Muscle of arm (tissue), 14 donors: ENCODE data around the gene CNTN2. TPM values are rescaled to one million over a fixed set of nuclear protein-coding genes. Genes with fewer than 3 reads are reported as not detected.

Experiments
- DNase-seq: peaks from one replicate; pipeline ENCODE4 v3.0.0-alpha.2; 2013
- long read RNA-seq, 11 donors: transcript quantifications; one replicate each; lab custom pipeline, GENCODE V29; 2026
- polyA plus RNA-seq, 12 donors: library from polyadenylated mRNA; unstranded; fragments of 120-200 nt; gene quantifications; one replicate each; pipeline ENCODE4 v1.2.1, GENCODE V29; 2013; ENCODE audit not compliant: insufficient read length in 12 of 12

The CNTN2 gene, protein sequence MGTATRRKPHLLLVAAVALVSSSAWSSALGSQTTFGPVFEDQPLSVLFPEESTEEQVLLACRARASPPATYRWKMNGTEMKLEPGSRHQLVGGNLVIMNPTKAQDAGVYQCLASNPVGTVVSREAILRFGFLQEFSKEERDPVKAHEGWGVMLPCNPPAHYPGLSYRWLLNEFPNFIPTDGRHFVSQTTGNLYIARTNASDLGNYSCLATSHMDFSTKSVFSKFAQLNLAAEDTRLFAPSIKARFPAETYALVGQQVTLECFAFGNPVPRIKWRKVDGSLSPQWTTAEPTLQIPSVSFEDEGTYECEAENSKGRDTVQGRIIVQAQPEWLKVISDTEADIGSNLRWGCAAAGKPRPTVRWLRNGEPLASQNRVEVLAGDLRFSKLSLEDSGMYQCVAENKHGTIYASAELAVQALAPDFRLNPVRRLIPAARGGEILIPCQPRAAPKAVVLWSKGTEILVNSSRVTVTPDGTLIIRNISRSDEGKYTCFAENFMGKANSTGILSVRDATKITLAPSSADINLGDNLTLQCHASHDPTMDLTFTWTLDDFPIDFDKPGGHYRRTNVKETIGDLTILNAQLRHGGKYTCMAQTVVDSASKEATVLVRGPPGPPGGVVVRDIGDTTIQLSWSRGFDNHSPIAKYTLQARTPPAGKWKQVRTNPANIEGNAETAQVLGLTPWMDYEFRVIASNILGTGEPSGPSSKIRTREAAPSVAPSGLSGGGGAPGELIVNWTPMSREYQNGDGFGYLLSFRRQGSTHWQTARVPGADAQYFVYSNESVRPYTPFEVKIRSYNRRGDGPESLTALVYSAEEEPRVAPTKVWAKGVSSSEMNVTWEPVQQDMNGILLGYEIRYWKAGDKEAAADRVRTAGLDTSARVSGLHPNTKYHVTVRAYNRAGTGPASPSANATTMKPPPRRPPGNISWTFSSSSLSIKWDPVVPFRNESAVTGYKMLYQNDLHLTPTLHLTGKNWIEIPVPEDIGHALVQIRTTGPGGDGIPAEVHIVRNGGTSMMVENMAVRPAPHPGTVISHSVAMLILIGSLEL
- polyA plus RNA-seq = 1 to 10 TPM in 2 of 12 donors, under 1 TPM in 8, not detected in 2; 0.57 to 3.8 (median 0.68) TPM
- long read RNA-seq, donor 1 = 0 reads
- long read RNA-seq, donor 2 = 0 reads
- long read RNA-seq, donor 3 = 0 reads
- long read RNA-seq, donor 4, partial matches to known transcripts = 0 of 1 reads
- long read RNA-seq, donor 4, other reads (novel, unspliced or antisense) = 0 of 1 reads
- long read RNA-seq, donor 5 = 0 reads
- long read RNA-seq, donor 6 = 0 reads
- long read RNA-seq, donor 7 = 0 reads
- long read RNA-seq, donor 8 = 0 reads
- long read RNA-seq, donor 9 = 0 reads
- long read RNA-seq, donor 10 = 0 reads
- long read RNA-seq, donor 11 = 0 reads

DNA sequence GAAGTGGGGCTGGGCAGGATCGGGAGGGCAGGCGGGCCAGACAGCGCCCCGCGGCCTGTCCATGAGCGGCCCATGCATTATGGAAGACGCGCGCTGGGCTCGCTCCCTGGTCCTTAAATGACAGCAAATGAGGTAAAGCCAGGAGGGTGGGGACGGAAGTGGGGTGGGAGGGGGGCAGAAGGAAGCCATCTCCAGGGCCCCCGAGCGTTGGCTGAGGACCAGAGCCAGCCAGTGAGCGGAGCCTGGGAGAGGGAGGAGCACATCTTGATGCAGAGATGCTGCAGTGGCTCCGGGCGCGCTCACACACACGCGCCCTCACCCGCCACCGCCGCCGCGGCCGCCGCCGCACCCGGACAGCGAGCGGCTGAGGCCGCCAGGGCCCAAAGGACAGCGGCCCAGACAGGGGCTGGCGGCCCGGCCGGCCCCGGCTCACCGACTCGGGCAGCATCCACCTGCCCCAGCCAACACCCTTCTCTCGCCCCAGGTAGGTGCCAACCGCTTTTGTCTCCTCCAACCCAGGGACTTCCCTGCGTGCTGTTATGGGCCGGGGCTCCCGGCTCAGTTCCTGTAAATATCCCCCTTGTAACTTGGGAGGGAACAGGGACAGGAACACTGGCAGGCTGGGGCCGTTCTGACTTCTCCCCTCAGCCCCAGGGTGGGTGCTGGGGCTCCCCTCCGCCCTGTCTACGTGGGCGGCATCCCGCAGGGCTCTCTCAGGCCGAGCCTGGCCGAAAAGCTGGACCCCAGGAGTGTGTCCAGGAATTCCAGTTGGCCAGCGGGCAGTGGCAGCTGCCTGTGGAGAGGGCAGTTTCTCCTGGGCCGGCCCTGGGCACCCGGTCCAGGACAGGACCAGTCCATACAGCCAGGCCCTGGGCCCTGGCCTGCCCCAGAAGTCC, at the start of gene CNTN2:
Gene CNTN2, plus strand, starts transcription at position 302 of the 896 bp plus-strand sequence. CDS start 9,974 bp downstream, outside the sequence.
- no peak for DNase-seq

DNA sequence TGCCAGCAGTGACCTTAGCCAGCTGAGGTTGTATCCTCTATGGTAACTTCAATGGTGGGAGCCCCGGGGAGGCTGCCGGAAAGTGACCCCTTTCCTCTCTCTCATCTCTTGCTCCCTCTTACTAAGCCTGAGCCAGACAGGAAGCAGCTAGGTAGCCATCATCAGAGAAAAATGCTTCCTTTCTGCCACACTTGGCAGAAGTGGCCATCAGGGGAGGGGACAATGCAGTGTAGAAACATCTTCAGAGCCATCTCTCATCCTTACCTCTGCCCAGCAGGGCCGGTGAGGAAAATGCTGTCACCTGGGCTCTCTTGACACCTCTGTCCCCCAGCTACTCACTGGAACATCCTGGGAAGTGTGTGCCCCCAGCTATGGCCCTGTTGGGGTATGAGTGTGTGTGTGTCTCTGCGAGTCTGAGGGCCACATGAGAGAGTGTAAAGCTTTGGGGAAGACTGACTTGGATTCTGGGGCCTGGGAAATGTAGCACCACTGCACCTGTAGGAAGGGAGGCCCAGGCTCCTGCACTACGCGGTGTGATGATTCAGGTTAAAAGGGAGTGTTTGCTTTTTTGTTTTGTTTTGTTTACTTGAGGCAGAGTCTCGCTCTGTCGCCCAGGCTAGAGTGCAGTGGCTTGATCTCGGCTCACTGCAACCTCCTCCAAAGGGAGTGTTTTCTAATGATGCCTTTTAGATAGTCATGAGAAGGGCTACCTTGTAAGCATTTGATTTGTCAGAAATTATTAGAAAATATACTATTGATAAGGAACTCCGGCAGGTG, 48.7 kb upstream of the CNTN2 start:
- DNase-seq = no peak

DNA sequence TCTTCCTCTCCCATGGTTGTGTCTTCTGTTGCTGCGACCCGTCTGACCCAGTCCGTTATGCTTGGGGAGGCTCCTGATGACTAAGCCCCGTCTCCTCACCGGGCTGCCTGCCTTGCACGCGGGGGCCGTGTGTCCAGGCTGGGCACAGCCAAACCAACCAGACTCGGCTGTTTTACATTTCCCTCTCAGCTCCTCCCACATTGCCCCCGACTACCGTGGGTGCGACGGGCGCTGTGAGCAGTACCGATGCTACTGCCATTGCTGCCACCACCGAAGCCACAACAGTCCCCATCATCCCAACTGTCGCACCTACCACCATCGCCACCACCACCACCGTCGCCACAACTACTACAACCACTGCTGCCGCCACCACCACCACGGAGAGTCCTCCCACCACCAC, 46.0 kb upstream of the CNTN2 start:
- DNase-seq = no peak

DNA sequence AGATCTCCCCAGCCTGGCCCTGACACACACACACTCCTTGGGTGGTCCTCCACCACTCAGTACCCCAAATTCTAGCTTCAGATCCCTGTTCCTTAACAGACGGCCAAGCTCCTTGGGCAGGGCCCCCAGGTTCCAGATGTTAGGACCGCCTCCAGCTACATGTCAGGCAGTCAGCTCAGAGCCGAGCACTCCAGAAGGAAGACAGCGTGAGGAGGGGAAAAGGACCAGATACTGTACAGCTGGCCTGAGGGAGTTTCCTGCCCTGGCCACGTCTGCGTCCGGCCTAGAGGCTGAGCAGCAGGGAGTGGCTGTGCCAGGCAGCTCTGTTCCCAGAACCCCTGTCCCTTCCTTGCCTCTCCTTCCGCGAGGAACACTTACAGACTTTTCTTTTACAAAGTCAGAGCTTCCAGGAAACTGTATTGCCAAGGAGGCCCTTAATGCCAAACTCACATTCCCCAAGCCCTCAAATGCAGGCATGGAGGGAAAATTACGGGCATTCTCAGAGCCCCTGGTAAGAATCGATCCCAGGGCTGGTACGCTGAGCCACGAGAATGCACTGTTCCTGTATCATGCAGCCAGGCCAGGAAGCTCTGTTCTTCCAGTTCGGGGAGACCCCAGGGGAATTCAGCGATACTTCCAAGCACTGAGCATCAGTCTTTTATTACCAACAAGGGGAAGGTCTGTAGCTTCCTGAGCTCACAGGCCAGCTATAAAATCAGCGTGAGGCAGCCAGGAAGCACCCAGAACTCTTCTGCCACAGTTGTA, 45.2 kb upstream of the CNTN2 start:
- peak; percentile 57 for DNase-seq

DNA sequence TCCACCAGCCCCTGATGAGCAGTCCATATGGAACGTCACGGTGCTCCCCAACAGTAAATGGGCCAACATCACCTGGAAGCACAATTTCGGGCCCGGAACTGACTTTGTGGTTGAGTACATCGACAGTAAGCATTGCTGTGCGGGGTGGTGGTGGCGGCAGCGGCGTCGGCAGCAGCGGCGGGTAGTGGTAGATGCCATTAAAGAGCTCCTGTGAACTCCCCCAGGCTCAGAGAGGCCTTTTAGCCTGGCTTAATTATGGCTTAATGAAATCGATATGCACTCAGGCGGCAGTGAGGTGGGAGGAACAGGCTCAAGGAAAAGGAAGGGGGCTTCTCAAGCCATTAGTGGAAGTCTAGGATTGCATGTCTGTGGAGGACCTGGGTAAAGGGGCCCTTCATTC, 41.9 kb upstream of the CNTN2 start:
- no peak for DNase-seq

DNA sequence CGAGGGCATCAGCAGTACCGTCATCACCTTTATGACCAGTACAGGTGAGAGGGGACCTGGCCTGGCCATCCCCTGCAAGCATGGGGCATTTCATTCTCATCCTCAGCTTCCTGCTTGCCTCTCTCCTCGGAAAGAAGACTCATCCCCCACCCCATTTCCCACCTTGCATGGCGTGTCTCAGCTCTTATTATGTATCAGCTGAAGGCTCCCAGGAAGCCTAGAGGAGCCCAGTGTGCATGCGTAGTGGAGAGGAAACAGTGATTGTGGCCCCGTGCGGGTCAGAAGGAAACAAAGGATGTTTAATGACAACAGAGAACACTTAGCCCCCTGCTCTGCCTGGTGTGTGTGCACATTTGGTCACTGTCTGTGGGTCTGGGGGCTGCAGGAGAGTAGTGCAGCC, 40.3 kb upstream of the CNTN2 start:
- DNase-seq = no peak

DNA sequence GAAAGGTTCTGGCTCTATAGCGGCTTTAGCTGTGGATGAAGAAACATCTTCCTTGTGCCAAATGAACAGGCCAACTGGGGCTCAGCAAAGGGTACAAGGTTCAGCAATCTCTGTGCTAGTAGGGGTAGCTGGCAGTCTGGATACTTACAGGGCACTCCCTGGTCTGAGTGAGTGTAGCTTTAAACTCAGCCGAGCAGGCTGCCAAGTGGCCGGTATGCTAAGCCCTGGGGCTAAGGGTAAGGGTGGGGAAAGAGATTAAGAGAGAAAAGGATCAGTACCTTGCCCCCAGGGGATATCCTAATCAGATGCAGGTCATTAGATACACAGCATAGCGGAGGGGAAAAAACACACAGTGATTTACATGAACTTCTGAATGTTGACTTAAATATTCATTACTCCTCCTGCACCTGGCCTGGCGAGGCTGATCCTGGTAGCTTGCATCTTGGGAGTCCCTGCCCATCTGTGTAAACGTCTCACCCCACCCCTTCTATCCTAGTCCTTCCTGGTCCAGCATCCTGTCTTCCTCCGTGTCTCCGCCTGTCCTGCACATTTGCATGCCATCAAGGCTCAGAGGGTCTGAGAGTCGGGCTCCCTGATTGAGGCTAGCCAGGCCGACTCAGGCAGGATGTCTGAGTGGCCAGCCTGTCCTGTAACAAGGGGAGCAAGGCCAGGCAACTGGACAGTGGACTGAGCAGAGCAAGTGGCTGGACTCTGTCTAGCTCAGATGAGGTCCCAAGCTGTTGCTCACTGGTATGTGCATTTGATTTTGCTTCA, 39.5 kb upstream of the CNTN2 start:
- DNase-seq = no peak

DNA sequence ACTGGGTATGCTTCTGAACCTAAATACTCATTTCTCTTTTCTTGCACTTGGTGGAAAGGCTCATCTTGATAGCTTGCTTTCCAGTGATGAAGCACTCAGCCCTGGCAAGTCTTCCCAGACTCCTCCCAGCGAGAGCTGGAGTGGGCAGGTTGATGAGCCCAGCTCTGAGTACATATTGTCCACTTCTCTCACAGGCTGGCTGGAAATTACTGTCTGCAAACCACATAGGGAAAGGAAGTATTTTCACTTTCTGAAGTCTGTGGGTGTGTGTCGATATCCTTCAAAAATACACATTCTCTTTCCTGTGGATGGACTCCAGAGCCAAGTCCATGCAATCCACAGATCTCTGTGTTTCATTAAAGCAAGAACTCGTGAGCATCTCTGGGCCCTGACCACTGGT, 38.7 kb upstream of the CNTN2 start:
- DNase-seq = no peak

DNA sequence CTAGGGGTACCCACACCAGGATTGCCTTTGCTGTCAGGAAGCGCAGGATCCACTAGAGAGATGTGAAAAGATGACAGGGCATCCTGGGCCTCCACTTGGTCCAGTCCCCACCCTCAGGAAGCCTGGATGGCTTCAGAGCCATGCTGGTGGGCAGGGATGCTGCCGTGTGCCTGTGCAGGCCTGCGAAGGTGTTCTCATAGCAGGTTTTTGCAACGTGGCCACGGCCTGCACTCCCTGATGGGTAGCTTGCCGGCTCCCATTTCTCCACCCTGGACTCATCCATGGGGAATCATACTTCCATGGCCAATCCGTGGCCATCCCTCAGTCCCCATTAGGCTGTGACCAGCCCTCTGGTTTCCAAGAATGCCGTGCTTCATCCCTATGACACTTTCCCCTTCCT, 34.1 kb upstream of the CNTN2 start:
- no peak for DNase-seq

DNA sequence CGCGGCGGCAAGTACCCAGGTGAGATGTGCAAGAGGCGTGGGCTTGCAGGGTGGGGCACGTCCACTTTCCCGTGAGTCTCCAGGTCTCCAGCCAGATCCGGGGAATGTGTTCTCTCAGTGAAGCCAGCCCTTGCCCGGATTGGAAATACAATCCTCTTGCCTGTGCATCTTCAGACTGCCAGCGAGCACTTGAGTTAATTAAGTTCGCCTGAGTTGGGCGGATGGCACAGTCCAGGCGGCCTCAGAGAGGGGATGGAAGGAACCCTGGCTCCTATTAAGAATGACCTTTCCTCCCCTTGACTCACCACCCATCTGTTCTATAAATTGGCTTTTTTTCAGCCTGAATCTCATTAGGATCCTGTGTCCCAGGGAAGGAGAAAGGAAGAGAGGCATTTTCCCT, 33.3 kb upstream of the CNTN2 start:
- DNase-seq = no peak

DNA sequence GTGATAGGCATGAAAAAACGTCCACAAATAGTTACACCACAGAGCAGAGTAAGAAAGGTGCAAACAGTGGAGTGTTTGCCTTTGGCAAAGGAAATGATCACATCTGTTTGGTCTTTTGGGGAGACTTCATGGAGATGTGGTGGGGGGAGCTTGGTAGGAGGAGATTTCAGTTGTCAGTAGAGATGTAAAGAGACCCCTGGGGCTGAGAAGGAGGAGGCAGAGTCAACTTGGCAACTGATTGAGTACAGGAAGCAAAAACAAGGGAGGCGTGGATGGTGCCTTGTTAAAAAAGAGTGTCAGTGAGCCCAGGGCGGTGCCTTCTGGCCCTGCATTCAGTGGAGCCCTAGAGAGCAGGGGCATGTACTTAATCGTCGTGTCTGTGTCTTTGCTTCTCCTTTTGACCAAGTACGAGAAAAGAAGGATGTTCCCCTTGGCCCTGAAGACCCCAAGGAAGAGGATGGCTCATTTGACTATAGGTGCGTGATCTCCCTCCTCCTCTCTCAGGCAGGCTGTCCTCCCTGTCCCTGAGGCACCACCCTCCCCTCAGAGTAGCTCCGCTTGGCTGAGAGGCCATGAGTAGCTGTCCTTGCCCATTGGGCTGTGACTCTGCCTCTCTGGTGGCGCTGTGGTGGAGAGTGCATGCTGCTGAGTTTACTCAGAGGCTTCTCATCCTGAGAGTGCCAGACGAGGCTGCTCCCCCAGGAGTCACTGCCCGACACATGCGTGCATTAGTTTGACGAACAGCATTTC, 30.4 kb upstream of the CNTN2 start:
- no peak for DNase-seq

DNA sequence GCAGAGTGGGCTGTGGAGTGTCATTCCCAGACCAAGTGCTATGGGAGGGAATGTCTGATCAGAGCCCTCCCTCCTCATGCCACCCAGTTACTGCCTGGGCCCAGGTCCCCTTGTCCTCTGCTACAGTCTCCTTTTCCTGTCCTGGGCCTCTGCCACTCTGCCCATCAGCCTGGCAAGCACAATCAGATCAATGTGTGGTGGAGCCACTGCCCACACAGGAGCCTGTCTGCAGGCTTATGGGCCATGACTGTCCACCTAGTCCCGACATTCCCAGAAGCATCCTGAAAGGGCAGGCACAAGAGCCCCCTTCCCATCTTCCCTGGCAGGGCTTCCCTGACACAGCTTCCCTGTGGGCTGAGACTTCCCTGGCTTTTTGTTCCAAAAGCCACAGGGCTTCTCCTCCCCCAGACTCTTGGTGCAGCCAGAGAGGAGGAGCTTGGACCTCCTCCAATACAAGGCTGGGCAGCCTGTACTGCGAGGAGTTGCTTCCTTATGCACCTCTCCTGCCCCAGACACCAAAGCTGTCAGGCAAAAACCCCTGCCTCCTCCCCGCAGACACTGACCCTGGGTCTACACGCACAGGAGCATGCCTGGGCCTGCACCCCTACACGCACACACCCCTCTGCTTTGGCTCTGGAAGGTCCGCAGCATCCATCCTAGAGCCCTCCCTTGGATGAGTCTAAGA, 29.2 kb upstream of the CNTN2 start:
- DNase-seq = peak; percentile 65

DNA sequence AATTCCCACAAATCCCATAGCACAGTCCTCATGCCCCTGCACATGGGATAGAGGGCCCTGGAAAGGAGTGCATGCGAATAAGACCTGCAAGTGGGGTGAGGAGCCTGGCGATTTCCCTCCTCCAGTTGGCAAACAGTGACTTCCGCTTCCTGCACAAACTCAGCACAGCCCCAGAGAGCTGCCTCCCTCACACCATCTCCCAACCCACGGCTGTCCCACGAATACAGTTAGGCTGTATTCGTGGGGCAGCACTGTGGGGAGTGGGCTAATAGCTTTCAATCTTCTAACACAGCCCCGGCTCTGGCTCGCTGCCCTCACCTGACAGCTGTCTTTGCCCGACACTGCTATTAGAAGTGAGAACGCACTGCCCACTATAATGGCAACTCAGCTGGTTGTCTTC, 28.2 kb upstream of the CNTN2 start:
- DNase-seq = no peak

DNA sequence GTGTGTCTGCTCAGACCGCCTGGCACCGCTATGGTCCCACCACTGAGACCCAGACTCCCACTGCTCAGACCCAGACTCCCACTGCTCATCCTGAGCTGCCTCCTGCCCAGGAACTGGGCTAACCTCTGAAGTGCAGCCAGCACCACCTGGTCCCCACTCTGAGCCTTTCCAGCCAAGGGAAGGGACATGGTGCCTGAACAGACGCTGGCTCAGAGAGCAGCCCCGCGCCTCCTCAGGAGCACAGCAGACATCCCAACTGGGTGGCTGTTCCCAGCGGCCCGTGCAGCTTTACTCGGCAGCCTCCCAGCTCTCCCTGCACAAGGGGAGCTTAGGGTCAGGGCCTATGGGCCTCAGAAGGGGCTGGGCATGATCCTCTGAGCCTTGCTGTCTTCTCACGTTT, 27.8 kb upstream of the CNTN2 start:
- DNase-seq = no peak

DNA sequence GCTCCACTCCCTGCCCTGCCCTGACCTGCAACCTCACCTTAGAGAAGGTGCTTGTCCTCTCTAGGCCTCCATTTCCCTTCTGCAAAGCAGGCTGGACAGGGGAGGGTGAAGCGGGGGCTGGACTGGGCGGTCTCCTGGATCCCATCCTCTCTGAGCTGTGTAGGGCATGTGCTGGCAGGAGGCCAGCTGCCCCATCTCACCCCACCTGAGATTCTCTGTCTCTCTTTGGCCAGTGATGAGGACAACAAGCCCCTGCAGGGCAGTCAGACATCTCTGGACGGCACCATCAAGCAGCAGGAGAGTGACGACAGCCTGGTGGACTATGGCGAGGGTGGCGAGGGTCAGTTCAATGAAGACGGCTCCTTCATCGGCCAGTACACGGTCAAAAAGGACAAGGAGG, 26.9 kb upstream of the CNTN2 start:
- DNase-seq = no peak

DNA sequence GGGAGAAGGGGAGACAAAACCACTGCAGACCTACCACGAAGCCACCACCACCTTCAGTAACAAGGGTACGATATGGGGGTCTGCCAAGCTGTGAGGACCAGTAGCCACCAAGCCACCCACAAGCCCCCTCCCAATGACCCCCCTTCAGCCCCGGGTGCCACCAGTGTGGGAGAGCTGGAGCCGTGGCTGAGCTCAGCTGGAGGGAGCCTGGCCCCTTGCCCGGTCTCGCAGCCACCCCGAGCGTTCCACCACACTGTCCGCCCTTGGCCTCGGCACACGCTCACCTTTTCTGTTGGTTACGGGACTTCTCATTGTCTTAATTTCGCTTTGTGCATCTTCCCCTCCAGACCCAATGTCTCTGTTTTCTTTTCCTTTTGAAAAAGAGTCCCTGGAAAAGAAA, 26.4 kb upstream of the CNTN2 start:
- no peak for DNase-seq

DNA sequence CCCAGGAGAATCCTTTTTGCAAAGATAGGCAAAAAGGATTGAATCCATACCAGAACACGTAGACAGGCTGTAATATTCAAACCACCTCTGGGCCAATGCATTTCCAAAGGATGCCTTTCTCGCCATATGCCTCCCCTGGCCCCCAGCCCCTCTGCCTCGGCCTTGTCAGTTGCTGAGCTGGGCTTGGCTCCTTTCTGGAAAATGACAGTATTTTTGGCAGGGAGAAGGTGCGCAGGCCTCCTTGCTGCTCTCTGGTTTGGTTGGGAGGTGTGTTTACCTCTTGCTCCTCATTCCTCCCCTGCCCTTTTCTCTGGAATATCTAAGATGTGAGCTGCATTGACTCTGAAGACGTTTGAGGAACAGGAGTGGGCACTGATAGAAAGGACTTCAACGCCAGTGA, 26.0 kb upstream of the CNTN2 start:
- no peak for DNase-seq
